Transverse colon (tissue), 4 donors: ENCODE measurements around the gene TTLL5. TPM values are rescaled to one million over a fixed set of nuclear protein-coding genes. Genes with fewer than 3 reads are reported as not detected.
A peak's percentile ranks its signal among the peaks of the same experiment; 100 is the strongest.

Source experiments
- DNase-seq: peaks from one replicate; pipeline ENCODE4 v3.0.0-alpha.2; 2019
- H3K27ac ChIP-seq, 4 donors: fragments of 200-600 bp; sonication (generic); 2 replicates each; pipeline ENCODE4 v1.5.1; 2016 to 2018; ENCODE audit warnings: inconsistent platforms in 4 of 4
- H3K27me3 ChIP-seq: fragments of 200-600 bp; sonication (generic); 2 replicates; pipeline ENCODE4 v1.5.1; 2017; ENCODE audit warnings: inconsistent platforms
- H3K36me3 ChIP-seq, 4 donors: fragments of 200-600 bp; sonication (generic); 2 replicates each; pipeline ENCODE4 v1.5.1; 2017 to 2019; ENCODE audit warnings: inconsistent platforms in 4 of 4
- H3K4me1 ChIP-seq, 4 donors: fragments of 200-600 bp; sonication (generic); 2 replicates each; pipeline ENCODE4 v1.5.1; 2017 to 2020; ENCODE audit warnings: inconsistent platforms in 4 of 4
- H3K4me3 ChIP-seq, 4 donors: fragments of 200-600 bp; sonication (generic); 1 replicate in 1 of 4; 2 replicates in 3 of 4; pipeline versions ENCODE4 v1.5.1 to v1.6.1; 2017 to 2019; ENCODE audit warnings: inconsistent platforms in 4 of 4
- H3K9me3 ChIP-seq, 2 donors: fragments of 200-600 bp; sonication (generic); 2 replicates each; pipeline ENCODE4 v1.5.1; 2017 to 2019; ENCODE audit warnings: inconsistent platforms in 2 of 2
- CTCF ChIP-seq, 5 experiments: fragments of 200-600 bp in 3 of 5; fragments of 450-650 bp in 2 of 5; sonication (generic) in 3 of 5; IDR thresholded peaks; 1 replicate in 2 of 5; 2 replicates in 3 of 5; pipeline ENCODE4 v1.5.1; 2016 to 2017; ENCODE audit warnings: antibody characterized with exemption in 5 of 5, inconsistent platforms in 3 of 5, mild to moderate bottlenecking in 2 of 5, moderate library complexity in 1 of 5
- EP300 ChIP-seq: sonication (generic); formaldehyde crosslinking; IDR thresholded peaks from one replicate; pipeline ENCODE4 v1.6.1; 2017; ENCODE audit warnings: antibody characterized with exemption, low read depth
- POLR2A ChIP-seq: fragments of 450-650 bp; IDR thresholded peaks from one replicate; pipeline ENCODE4 v1.6.1; 2016; ENCODE audit warnings: antibody characterized with exemption, mild to moderate bottlenecking, moderate library complexity
- POLR2AphosphoS5 ChIP-seq, 3 donors: sonication (generic); formaldehyde crosslinking; IDR thresholded peaks; one replicate each; pipeline ENCODE4 v1.6.1; 2016; ENCODE audit warnings: antibody characterized with exemption in 3 of 3
- WGBS, 2 donors: methylation state at CpG; one replicate each; pipeline ENCODE4 v1.1.5; 2018; ENCODE audit warnings: low coverage in 1 of 2; 5-methylcytosine and 5-hydroxymethylcytosine counted together
- in situ Hi-C, 4 donors: fragments of 200-750 bp; cut with MboI; loops; one replicate each; pipeline versions ENCODE4 v1.15.0 to v1.15.1; 2017; ENCODE audit warnings: low sequenced_read_pairs in 3 of 4, low pct_ligation_motif_present in 1 of 4, low pct_unique_long_range_greater_than_20kb in 1 of 4
- intact Hi-C: fragments of 100-400 bp; cut with DNase I; formaldehyde crosslinking; loops from one replicate; pipeline ENCODE4 v1.15.1; 2023; ENCODE audit warnings: low total_unique reads
- total RNA-seq, 4 donors: library from RNA; depleted of rRNA; stranded (reverse); fragments of >200 nt; gene quantifications; one replicate each; pipeline ENCODE4 v1.1.0, GENCODE V29; 2016

The TTLL5 gene
- total RNA-seq, 4 donors from 2014 or later, result 16.1 to 264 (median 40.8) TPM

- intact Hi-C loops (no loop called here), in situ Hi-C loops (no loop called here)
- WGBS, 2 donors, result 49 to 52% methylated on average over 3 to 4 of the region's 4 CpGs
- Histone ChIP-seq H3K36me3 (peaks cover 0 to 8% (median 0%) of the 10 kb centered on the region in 4 donors), H3K27ac (peak overlapping the region; percentile 50 to 69 (median 58)), H3K9me3 (no peaks in the 10 kb centered on the region), H3K27me3 (no peaks in the 10 kb centered on the region), H3K4me3 (no peak overlapping the region), H3K4me1 (peaks cover 0 to 27% (median 5%) of the 10 kb centered on the region in 4 donors)
- no peak for TF ChIP-seq POLR2AphosphoS5 (IDR thresholded peaks at IDR 0.05)
- DNase-seq, result no peak
Measured at GRCh38 chr14:75720842-75721498, 59.9 kb downstream of the TTLL5 start.

GRCh38 chr14:75723716-75724115 is 62.7 kb downstream of the TTLL5 start:
- Histone ChIP-seq H3K27me3 (no peaks in the 10 kb centered on the region), H3K27ac (no peak overlapping the region), H3K36me3 (peaks cover 0 to 8% (median 0%) of the 10 kb centered on the region in 4 donors), H3K4me3 (no peak overlapping the region), H3K9me3 (no peaks in the 10 kb centered on the region), H3K4me1 (peaks cover 0 to 21% (median 2%) of the 10 kb centered on the region in 4 donors)
- intact Hi-C loops (no loop called here), in situ Hi-C loops (no loop called here)
- no peak for DNase-seq
- TF ChIP-seq POLR2A, result no peak
- no peak for TF ChIP-seq CTCF (IDR thresholded peaks at IDR 0.05)
- no peak for TF ChIP-seq POLR2AphosphoS5 (IDR thresholded peaks at IDR 0.05)
- TF ChIP-seq EP300, result no peak
- WGBS, 2 donors, result 61 to 88% methylated on average over 1 of the region's 1 CpG

- Histone ChIP-seq H3K4me1 (peaks cover 0 to 19% (median 2%) of the 10 kb centered on the region in 4 donors), H3K27ac (peak overlapping the region in 1 of 4 donors; percentile 8), H3K4me3 (no peak overlapping the region), H3K9me3 (no peaks in the 10 kb centered on the region), H3K27me3 (no peaks in the 10 kb centered on the region), H3K36me3 (peaks cover 0 to 5% (median 0%) of the 10 kb centered on the region in 4 donors)
- intact Hi-C loops, result no loop called here
- no peak for DNase-seq
- in situ Hi-C loops, result no loop called here
- TF ChIP-seq EP300, result no peak
- no peak for TF ChIP-seq CTCF (IDR thresholded peaks at IDR 0.05)
- TF ChIP-seq POLR2A, result no peak
- TF ChIP-seq POLR2AphosphoS5 (IDR thresholded peaks at IDR 0.05), result no peak
- 83 to 86% methylated on average over 5 to 6 of the region's 6 CpGs for whole genome bisulfite sequencing, 2 donors
Measured at GRCh38 chr14:75724414-75725204, 63.6 kb downstream of the TTLL5 start.

- intact Hi-C loops (no loop called here), in situ Hi-C loops (no loop called here)
- Histone ChIP-seq H3K9me3 (no peaks in the 10 kb centered on the region), H3K36me3 (no peaks in the 10 kb centered on the region), H3K4me1 (peaks cover 0 to 10% (median under 1%) of the 10 kb centered on the region in 4 donors), H3K27me3 (no peaks in the 10 kb centered on the region), H3K27ac (peak overlapping the region in 2 of 4 donors; percentile 4 to 8), H3K4me3 (no peak overlapping the region)
- TF ChIP-seq POLR2A, result no peak
- TF ChIP-seq EP300, result no peak
- no peak for TF ChIP-seq CTCF (IDR thresholded peaks at IDR 0.05)
- no peak for TF ChIP-seq POLR2AphosphoS5 (IDR thresholded peaks at IDR 0.05)
- WGBS, 2 donors, result 73% methylated on average over 3 of the region's 3 CpGs; no CpG with 5 or more reads in 1 of the 2 donors
- no peak for DNase-seq
Measured at GRCh38 chr14:75725481-75725880, 64.4 kb downstream of the TTLL5 start.
